ENCODE measurements around the gene AHCYL2.

Gene AHCYL2

DNA sequence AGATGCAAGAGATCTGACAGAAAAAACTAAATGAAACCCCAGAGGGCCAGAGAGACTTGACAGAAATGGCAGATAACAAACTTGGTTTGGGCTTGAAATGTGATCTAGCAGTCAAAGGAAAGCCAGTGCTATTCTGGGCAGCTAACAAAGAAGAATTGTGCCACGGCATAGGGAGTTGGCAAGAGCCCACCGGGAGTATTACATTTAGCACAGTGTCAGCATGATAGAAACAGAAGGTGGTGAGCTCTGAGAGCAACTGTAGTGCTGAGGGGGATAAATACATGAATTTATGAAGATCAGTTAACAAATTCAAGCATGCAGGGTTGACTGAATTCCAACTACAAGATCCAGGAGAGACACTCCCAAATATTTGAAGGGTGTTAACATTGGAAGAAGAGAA, 91.1 kb downstream of the AHCYL2 start:
- TF ChIP-seq, protein P1, sequence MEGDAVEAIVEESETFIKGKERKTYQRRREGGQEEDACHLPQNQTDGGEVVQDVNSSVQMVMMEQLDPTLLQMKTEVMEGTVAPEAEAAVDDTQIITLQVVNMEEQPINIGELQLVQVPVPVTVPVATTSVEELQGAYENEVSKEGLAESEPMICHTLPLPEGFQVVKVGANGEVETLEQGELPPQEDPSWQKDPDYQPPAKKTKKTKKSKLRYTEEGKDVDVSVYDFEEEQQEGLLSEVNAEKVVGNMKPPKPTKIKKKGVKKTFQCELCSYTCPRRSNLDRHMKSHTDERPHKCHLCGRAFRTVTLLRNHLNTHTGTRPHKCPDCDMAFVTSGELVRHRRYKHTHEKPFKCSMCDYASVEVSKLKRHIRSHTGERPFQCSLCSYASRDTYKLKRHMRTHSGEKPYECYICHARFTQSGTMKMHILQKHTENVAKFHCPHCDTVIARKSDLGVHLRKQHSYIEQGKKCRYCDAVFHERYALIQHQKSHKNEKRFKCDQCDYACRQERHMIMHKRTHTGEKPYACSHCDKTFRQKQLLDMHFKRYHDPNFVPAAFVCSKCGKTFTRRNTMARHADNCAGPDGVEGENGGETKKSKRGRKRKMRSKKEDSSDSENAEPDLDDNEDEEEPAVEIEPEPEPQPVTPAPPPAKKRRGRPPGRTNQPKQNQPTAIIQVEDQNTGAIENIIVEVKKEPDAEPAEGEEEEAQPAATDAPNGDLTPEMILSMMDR (IDR thresholded peaks at IDR 0.05; ENCODE audit: low read length): no peak
- TF ChIP-seq EZH2 (IDR thresholded peaks at IDR 0.05; ENCODE audit: borderline replicate concordance, low read length): no peak
- Histone ChIP-seq H3K4me1 (ENCODE audit: insufficient read depth, low read length, severe bottlenecking) (no peaks in the 10 kb centered on the region), H4K20me1 (ENCODE audit: insufficient read depth, low read length) (no peaks in the 10 kb centered on the region), H2AFZ (ENCODE audit: low read length) (no peak overlapping the region), H3K79me2 (ENCODE audit: insufficient read depth, low read length) (no peaks in the 10 kb centered on the region), H3K27ac (ENCODE audit: low read depth, low read length, poor library complexity, severe bottlenecking) (no peak overlapping the region), H3K27me3 (ENCODE audit: insufficient read depth, low read length) (no peaks in the 10 kb centered on the region), H3K4me2 (ENCODE audit: low read length) (no peak overlapping the region), H3K4me3 (ENCODE audit: low read depth, low read length, poor library complexity, severe bottlenecking) (no peak overlapping the region), H3K9me2 (ENCODE audit: low read depth, low read length) (no peaks in the 10 kb centered on the region), H3K9me3 (ENCODE audit: low read length) (no peaks in the 10 kb centered on the region), H3K9ac (ENCODE audit: low read length) (no peak overlapping the region), H3K36me3 (ENCODE audit: insufficient read depth, low read length) (no peaks in the 10 kb centered on the region), H3F3A (ENCODE audit: insufficient read depth, low read length) (no peaks in the 10 kb centered on the region)

DNA sequence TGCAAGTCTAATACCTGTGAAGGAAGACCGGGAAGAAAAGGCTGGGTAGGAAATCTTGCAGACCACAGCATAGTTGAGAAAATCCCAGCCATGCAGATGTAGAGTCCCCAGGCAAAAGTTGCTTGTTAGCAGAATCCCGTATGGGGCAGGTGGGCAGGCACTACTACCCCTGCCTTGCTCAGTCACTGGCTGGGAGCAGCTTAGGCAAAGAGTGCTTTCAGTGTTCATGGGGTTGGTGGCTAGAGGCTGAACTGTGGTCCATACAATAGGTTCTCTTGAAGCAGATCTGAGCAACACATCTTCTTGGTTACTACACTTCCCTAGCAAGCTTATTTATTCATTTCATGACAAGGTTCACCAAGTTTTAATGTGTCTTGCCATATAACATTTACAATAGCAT, 92.6 kb downstream of the AHCYL2 start:
- Histone ChIP-seq H3K9me3 (ENCODE audit: low read length) (no peaks in the 10 kb centered on the region), H3K9ac (ENCODE audit: low read length) (no peak overlapping the region), H3K4me1 (ENCODE audit: insufficient read depth, low read length, severe bottlenecking) (no peaks in the 10 kb centered on the region), H3K4me2 (ENCODE audit: low read length) (no peak overlapping the region), H3K79me2 (ENCODE audit: insufficient read depth, low read length) (no peaks in the 10 kb centered on the region), H3K27me3 (ENCODE audit: insufficient read depth, low read length) (no peaks in the 10 kb centered on the region), H3K27ac (ENCODE audit: low read depth, low read length, poor library complexity, severe bottlenecking) (no peak overlapping the region), H3K36me3 (ENCODE audit: insufficient read depth, low read length) (no peaks in the 10 kb centered on the region), H3F3A (ENCODE audit: insufficient read depth, low read length) (no peaks in the 10 kb centered on the region), H3K4me3 (ENCODE audit: low read depth, low read length, poor library complexity, severe bottlenecking) (no peak overlapping the region), H4K20me1 (ENCODE audit: insufficient read depth, low read length) (no peaks in the 10 kb centered on the region), H2AFZ (ENCODE audit: low read length) (no peak overlapping the region), H3K9me2 (ENCODE audit: low read depth, low read length) (no peaks in the 10 kb centered on the region)
- TF ChIP-seq EZH2 (IDR thresholded peaks at IDR 0.05; ENCODE audit: borderline replicate concordance, low read length): no peak
- TF ChIP-seq, protein P1 (IDR thresholded peaks at IDR 0.05; ENCODE audit: low read length): no peak

DNA sequence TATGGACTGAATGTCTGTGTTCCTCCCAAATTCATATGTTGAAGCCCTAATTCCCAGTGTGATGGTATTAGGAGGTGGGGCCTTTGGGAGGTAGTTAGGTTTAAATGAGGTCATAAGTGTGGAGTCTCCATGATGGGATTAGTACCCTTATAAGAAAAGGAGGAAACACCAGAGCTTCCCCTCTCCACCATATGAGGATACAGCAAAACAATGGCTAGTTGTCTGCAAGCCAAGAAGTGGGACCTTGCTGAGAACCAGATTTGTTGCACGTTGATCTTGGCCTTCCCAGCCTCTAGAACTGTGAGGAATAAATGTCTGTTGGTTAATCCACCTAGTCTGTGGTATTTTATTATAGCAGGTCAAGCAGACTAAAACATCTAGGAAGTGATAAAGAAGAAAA, 102.2 kb downstream of the AHCYL2 start:
- H3K27ac ChIP-seq (ENCODE audit: low read depth, low read length, poor library complexity, severe bottlenecking): no peak overlapping the region
- peaks cover 15% of the 10 kb centered on the region for H3K9me3 ChIP-seq (ENCODE audit: low read length)
- no peaks in the 10 kb centered on the region for H3K79me2 ChIP-seq (ENCODE audit: insufficient read depth, low read length)
- no peak overlapping the region for H2AFZ ChIP-seq (ENCODE audit: low read length)
- H3K4me2 ChIP-seq (ENCODE audit: low read length): no peak overlapping the region
- TF ChIP-seq EZH2 (IDR thresholded peaks at IDR 0.05; ENCODE audit: borderline replicate concordance, low read length): no peak
- TF ChIP-seq, protein P1 (IDR thresholded peaks at IDR 0.05; ENCODE audit: low read length): no peak
- no peaks in the 10 kb centered on the region for H3F3A ChIP-seq (ENCODE audit: insufficient read depth, low read length)
- no peaks in the 10 kb centered on the region for H3K9me2 ChIP-seq (ENCODE audit: low read depth, low read length)
- no peaks in the 10 kb centered on the region for H3K36me3 ChIP-seq (ENCODE audit: insufficient read depth, low read length)
- no peaks in the 10 kb centered on the region for H3K27me3 ChIP-seq (ENCODE audit: insufficient read depth, low read length)
- H3K9ac ChIP-seq (ENCODE audit: low read length): no peak overlapping the region
- H3K4me1 ChIP-seq (ENCODE audit: insufficient read depth, low read length, severe bottlenecking): no peaks in the 10 kb centered on the region
- no peak overlapping the region for H3K4me3 ChIP-seq (ENCODE audit: low read depth, low read length, poor library complexity, severe bottlenecking)
- no peaks in the 10 kb centered on the region for H4K20me1 ChIP-seq (ENCODE audit: insufficient read depth, low read length)

Measured in OCI-LY1 (cell line).